Activated T-cell treated with anti-CD3 and anti-CD28 coated beads, Interleukin-2, amount 50 U/mL, for 1 hour (primary cell): ENCODE data around the gene DNM3.
A peak's percentile ranks its signal among the peaks of the same experiment; 100 is the strongest.
"Not testable (repeated sequence)": the region's sequence is repeated elsewhere in the genome, so short reads cannot be mapped to it uniquely, and the experiment has no call there.

Source experiments
- DNase-seq: peaks from one replicate; pipeline ENCODE4 v3.0.0-alpha.2; 2020

The DNM3 gene

GRCh38 chr1:171841050-171841910 lies at the start of gene DNM3:
Gene DNM3 (plus strand): TSS chr1:171841498. CDS start chr1:171841657, 159 bp downstream.
- peak; percentile 88 for DNase-seq

GRCh38 chr1:171792656-171793369 lies 48.5 kb upstream of the DNM3 start:
- DNase-seq, result no peak

GRCh38 chr1:171793636-171794035 lies 47.7 kb upstream of the DNM3 start:
- DNase-seq, result no peak

- no peak for DNase-seq
Observed at GRCh38 chr1:171794085-171794484, 47.2 kb upstream of the DNM3 start.

GRCh38 chr1:171796592-171796991 lies 44.7 kb upstream of the DNM3 start:
- DNase-seq, result no peak

GRCh38 chr1:171798311-171798710 lies 43.0 kb upstream of the DNM3 start:
- DNase-seq, result no peak

GRCh38 chr1:171798765-171799164 lies 42.5 kb upstream of the DNM3 start:
- no peak for DNase-seq

GRCh38 chr1:171799166-171799565 lies 42.1 kb upstream of the DNM3 start:
- no peak for DNase-seq

GRCh38 chr1:171799698-171800097 lies 41.6 kb upstream of the DNM3 start:
- DNase-seq, result not testable (repeated sequence)

- DNase-seq, result no peak
Observed at GRCh38 chr1:171800342-171800741, 41.0 kb upstream of the DNM3 start.

GRCh38 chr1:171800851-171801250 lies 40.4 kb upstream of the DNM3 start:
- no peak for DNase-seq

- DNase-seq, result no peak
Observed at GRCh38 chr1:171801487-171801891, 39.8 kb upstream of the DNM3 start.

- no peak for DNase-seq
Observed at GRCh38 chr1:171802207-171802606, 39.1 kb upstream of the DNM3 start.

GRCh38 chr1:171803045-171803444 lies 38.3 kb upstream of the DNM3 start:
- DNase-seq, result no peak

GRCh38 chr1:171803461-171804022 lies 37.8 kb upstream of the DNM3 start:
- no peak for DNase-seq

- no peak for DNase-seq
Observed at GRCh38 chr1:171805395-171806115, 35.7 kb upstream of the DNM3 start.

GRCh38 chr1:171807556-171807955 lies 33.7 kb upstream of the DNM3 start:
- no peak for DNase-seq

- no peak for DNase-seq
Observed at GRCh38 chr1:171809834-171810233, 31.5 kb upstream of the DNM3 start.

- no peak for DNase-seq
Observed at GRCh38 chr1:171811672-171812071, 29.6 kb upstream of the DNM3 start.

- DNase-seq, result no peak
Observed at GRCh38 chr1:171814692-171815091, 26.6 kb upstream of the DNM3 start.

- no peak for DNase-seq
Observed at GRCh38 chr1:171816300-171816901, 24.9 kb upstream of the DNM3 start.

GRCh38 chr1:171817511-171818265 lies 23.6 kb upstream of the DNM3 start:
- DNase-seq, result no peak
